H9 (cell line): ENCODE data around the gene DISP1. TPM values are rescaled to one million over a fixed set of nuclear protein-coding genes. Genes with fewer than 3 reads are reported as not detected.

Experiments used
- DNase-seq: peaks from one replicate; pipeline ENCODE4 v3.0.0-alpha.2; 2017
- H2AFZ ChIP-seq: one replicate; pipeline ENCODE4 v1.6.1; 2013; ENCODE audit warnings: mild to moderate bottlenecking, low read length, control low read depth, moderate library complexity
- H2AK5ac ChIP-seq: 2 replicates; pipeline ENCODE4 v1.6.1; 2013; ENCODE audit warnings: low read length, control low read depth, mixed read lengths; ENCODE audit not compliant: insufficient read length
- H2BK120ac ChIP-seq: one replicate; pipeline ENCODE4 v1.6.1; 2013; ENCODE audit warnings: low read depth, mild to moderate bottlenecking, low read length, control low read depth, inconsistent platforms; ENCODE audit not compliant: poor library complexity, severe bottlenecking
- H2BK12ac ChIP-seq: 2 replicates; pipeline ENCODE4 v1.6.1; 2013; ENCODE audit warnings: low read length, control low read depth, mixed read lengths, low read depth; ENCODE audit not compliant: insufficient read length
- H2BK15ac ChIP-seq: 2 replicates; pipeline ENCODE4 v1.6.1; 2013; ENCODE audit warnings: low read depth, low read length, control low read depth
- H2BK20ac ChIP-seq: one replicate; pipeline ENCODE4 v1.6.1; 2013; ENCODE audit warnings: low read depth, mild to moderate bottlenecking, low read length, control low read depth, inconsistent platforms; ENCODE audit not compliant: poor library complexity, severe bottlenecking
- H2BK5ac ChIP-seq: 2 replicates; pipeline ENCODE4 v1.6.1; 2013; ENCODE audit warnings: low read length, control low read depth, mixed read lengths; ENCODE audit not compliant: insufficient read length
- H3K14ac ChIP-seq: 2 replicates; pipeline ENCODE4 v1.6.1; 2013; ENCODE audit warnings: low read length, control low read depth; ENCODE audit not compliant: insufficient read depth
- H3K18ac ChIP-seq: 2 replicates; pipeline ENCODE4 v1.6.1; 2013; ENCODE audit warnings: low read depth, mild to moderate bottlenecking, mixed read lengths, low read length, control low read depth; ENCODE audit not compliant: insufficient read length
- H3K23ac ChIP-seq: 2 replicates; pipeline ENCODE4 v1.6.1; 2013; ENCODE audit warnings: low read length, control low read depth, mixed read lengths, low read depth; ENCODE audit not compliant: insufficient read length
- H3K23me2 ChIP-seq: 2 replicates; pipeline ENCODE4 v1.6.1; 2013; ENCODE audit warnings: low read depth, mild to moderate bottlenecking, mixed read lengths, low read length, control low read depth; ENCODE audit not compliant: insufficient read length, poor library complexity, severe bottlenecking
- H3K27ac ChIP-seq: 2 replicates; pipeline ENCODE4 v1.5.1; 2013; ENCODE audit warnings: low read length, control low read depth, mixed read lengths, low read depth; ENCODE audit not compliant: insufficient read length
- H3K27me3 ChIP-seq: 2 replicates; pipeline ENCODE4 v1.6.1; 2013; ENCODE audit warnings: low read length, control low read depth, inconsistent platforms; ENCODE audit not compliant: insufficient read depth
- H3K4ac ChIP-seq: 2 replicates; pipeline ENCODE4 v1.6.1; 2013; ENCODE audit warnings: low read depth, mild to moderate bottlenecking, control low read depth, inconsistent platforms, low read length, moderate library complexity
- H3K4me1 ChIP-seq: 2 replicates; pipeline ENCODE4 v1.6.1; 2013; ENCODE audit warnings: low read length, control low read depth, inconsistent platforms; ENCODE audit not compliant: insufficient read depth
- H3K4me2 ChIP-seq: 2 replicates; pipeline ENCODE4 v1.6.1; 2013; ENCODE audit warnings: low read length, control low read depth, mixed read lengths; ENCODE audit not compliant: insufficient read length, insufficient read depth
- H3K56ac ChIP-seq: 2 replicates; pipeline ENCODE4 v1.6.1; 2013; ENCODE audit warnings: low read depth, mild to moderate bottlenecking, mixed read lengths, low read length, control low read depth; ENCODE audit not compliant: insufficient read length
- H3K79me1 ChIP-seq: 2 replicates; pipeline ENCODE4 v1.6.1; 2013; ENCODE audit warnings: low read depth, mild to moderate bottlenecking, moderate library complexity, low read length, control low read depth, inconsistent platforms; ENCODE audit not compliant: insufficient read depth, poor library complexity, severe bottlenecking
- H3K79me2 ChIP-seq: 2 replicates; pipeline ENCODE4 v1.6.1; 2013; ENCODE audit warnings: low read length, control low read depth, inconsistent platforms; ENCODE audit not compliant: insufficient read depth
- H3K9ac ChIP-seq: 2 replicates; pipeline ENCODE4 v1.6.1; 2013; ENCODE audit warnings: low read length, control low read depth, mixed read lengths; ENCODE audit not compliant: insufficient read length; ENCODE audit errors: extremely low read depth
- H3K9me3 ChIP-seq: one replicate; pipeline ENCODE4 v1.6.1; 2013; ENCODE audit warnings: low read depth, low read length, inconsistent platforms; ENCODE audit not compliant: control insufficient read depth
- H3T11ph ChIP-seq: one replicate; pipeline ENCODE4 v1.6.1; 2013; ENCODE audit warnings: mild to moderate bottlenecking, low read length, control low read depth, inconsistent platforms
- H4K20me1 ChIP-seq: one replicate; pipeline ENCODE4 v1.6.1; 2013; ENCODE audit not compliant: control insufficient read depth, insufficient read length, insufficient read depth
- H4K5ac ChIP-seq: 2 replicates; pipeline ENCODE4 v1.6.1; 2013; ENCODE audit warnings: low read depth, mild to moderate bottlenecking, mixed read lengths, low read length, control low read depth; ENCODE audit not compliant: insufficient read length
- H4K8ac ChIP-seq: replicated peaks from 2 replicates; pipeline ENCODE4 v1.6.1; 2013; ENCODE audit warnings: low read length, control low read depth, mixed read lengths, low read depth; ENCODE audit not compliant: insufficient read length
- H4K91ac ChIP-seq: 2 replicates; pipeline ENCODE4 v1.6.1; 2013; ENCODE audit warnings: low read depth, mild to moderate bottlenecking, moderate library complexity, mixed read lengths, low read length, control low read depth; ENCODE audit not compliant: insufficient read length
- H3K27ac Mint-ChIP-seq, 3 experiments: 2 replicates in 2 of 3; 3 replicates in 1 of 3; pipeline ENCODE4 v1.8.0; 2020 to 2021; ENCODE audit warnings: mixed read lengths in 3 of 3, mild to moderate bottlenecking in 1 of 3, moderate library complexity in 1 of 3
- H3K27me3 Mint-ChIP-seq: 2 replicates; pipeline ENCODE4 v1.8.0; 2021; ENCODE audit warnings: low read depth, mild to moderate bottlenecking, moderate library complexity, mixed read lengths
- H3K36me3 Mint-ChIP-seq, 3 experiments: 2 replicates in 2 of 3; 3 replicates in 1 of 3; pipeline ENCODE4 v1.8.0; 2020 to 2021; ENCODE audit warnings: low read depth in 3 of 3, mixed read lengths in 3 of 3; ENCODE audit not compliant: insufficient read depth in 1 of 3
- H3K4me1 Mint-ChIP-seq, 2 experiments: 2 replicates each; pipeline ENCODE4 v1.8.0; 2020; ENCODE audit warnings: mixed read lengths in 2 of 2
- H3K4me3 Mint-ChIP-seq, 2 experiments: 2 replicates in 1 of 2; 3 replicates in 1 of 2; pipeline ENCODE4 v1.8.0; 2020 to 2021; ENCODE audit warnings: mild to moderate bottlenecking in 2 of 2, mixed read lengths in 2 of 2, moderate library complexity in 1 of 2
- H3K9me3 Mint-ChIP-seq, 2 experiments: 2 replicates in 1 of 2; 3 replicates in 1 of 2; pipeline ENCODE4 v1.8.0; 2020; ENCODE audit warnings: mild to moderate bottlenecking in 2 of 2, mixed read lengths in 2 of 2, moderate library complexity in 1 of 2
- CTCF ChIP-seq: fragments of 200-600 bp; sonication (generic); conservative IDR thresholded peaks from 3 replicates; pipeline ENCODE4 v1.8.0; 2021; ENCODE audit warnings: antibody characterized with exemption, mild to moderate bottlenecking
- total RNA-seq: library from RNA; stranded (reverse); gene quantifications from 2 replicates; pipeline ENCODE4 v1.2.1, GENCODE V29; 2021

Gene DISP1
- total RNA-seq, 1 experiment from 2014 or later = 2.6 TPM

DNA sequence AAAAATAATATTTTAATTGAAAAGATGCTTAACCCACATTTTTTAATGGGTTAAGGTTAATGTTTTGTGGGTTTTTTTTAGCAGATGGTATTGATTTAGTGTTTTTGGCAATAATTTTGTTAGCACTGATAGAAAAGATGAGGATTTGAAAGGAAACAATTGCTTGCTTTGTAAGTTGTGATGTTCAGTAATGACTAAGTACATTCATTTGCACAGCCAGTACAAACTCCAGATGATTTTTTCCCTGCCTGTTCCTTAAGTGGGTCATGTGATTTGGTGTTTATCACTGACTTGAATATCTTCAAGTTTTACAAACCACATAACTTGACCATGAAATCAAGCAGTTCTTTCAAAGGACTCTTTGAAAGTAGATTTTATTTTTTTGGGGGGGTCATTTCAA, 15.0 kb downstream of the DISP1 start:
- H2BK15ac ChIP-seq = no peak overlapping the region
- no peaks in the 10 kb centered on the region for H3K9me3 Mint-ChIP-seq
- no peak overlapping the region for H4K8ac ChIP-seq
- no peak overlapping the region for H2BK20ac ChIP-seq
- no peak overlapping the region for H2AFZ ChIP-seq
- H3K4me2 ChIP-seq = no peak overlapping the region
- H3T11ph ChIP-seq = no peak overlapping the region
- H3K4me1 Mint-ChIP-seq = peaks cover 21 to 43% of the 10 kb centered on the region in 2 experiments
- H2BK12ac ChIP-seq = no peak overlapping the region
- H3K14ac ChIP-seq = no peak overlapping the region
- no peak overlapping the region for H3K56ac ChIP-seq
- no peak overlapping the region for H3K27ac ChIP-seq
- no peaks in the 10 kb centered on the region for H3K23me2 ChIP-seq
- no peak overlapping the region for H3K23ac ChIP-seq
- no peaks in the 10 kb centered on the region for H3K9me3 ChIP-seq
- H3K27ac Mint-ChIP-seq = peak overlapping the region in 2 of 3 experiments; percentile 75 to 93; a peak in 4 of 7 replicates
- no peak overlapping the region for H3K9ac ChIP-seq
- DNase-seq = no peak
- no peaks in the 10 kb centered on the region for H3K79me2 ChIP-seq
- no peak overlapping the region for H2BK5ac ChIP-seq
- no peaks in the 10 kb centered on the region for H3K27me3 Mint-ChIP-seq
- no peaks in the 10 kb centered on the region for H3K27me3 ChIP-seq
- no peak for TF ChIP-seq CTCF
- no peaks in the 10 kb centered on the region; the same call in 1 of the 2 replicates for H3K4me1 ChIP-seq
- H3K4me3 Mint-ChIP-seq = no peak overlapping the region
- H4K5ac ChIP-seq = no peak overlapping the region
- no peaks in the 10 kb centered on the region for H3K79me1 ChIP-seq
- H4K20me1 ChIP-seq = no peaks in the 10 kb centered on the region
- H3K18ac ChIP-seq = no peak overlapping the region
- H3K36me3 Mint-ChIP-seq = peaks cover 0 to under 1% (median 0%) of the 10 kb centered on the region in 3 experiments; a peak in 2 of 7 replicates
- H4K91ac ChIP-seq = no peak overlapping the region
- no peak overlapping the region for H3K4ac ChIP-seq
- no peak overlapping the region for H2BK120ac ChIP-seq
- H2AK5ac ChIP-seq = no peak overlapping the region
